Vagina (tissue), 2 donors: ENCODE measurements around the gene EGF.

Experiments
- CTCF ChIP-seq, 3 experiments: fragments of 450-650 bp in 2 of 3; fragments of 200-600 bp in 1 of 3; sonication (generic) in 1 of 3; IDR thresholded peaks; one replicate each; pipeline ENCODE4 v1.5.1; 2017 to 2019; ENCODE audit warnings: antibody characterized with exemption in 3 of 3, mild to moderate bottlenecking in 2 of 3, moderate library complexity in 2 of 3
- POLR2AphosphoS5 ChIP-seq, 2 donors: sonication (generic); formaldehyde crosslinking; IDR thresholded peaks; one replicate each; pipeline ENCODE4 v1.9.0; 2017; ENCODE audit warnings: antibody characterized with exemption in 2 of 2, mild to moderate bottlenecking in 2 of 2, low read depth in 1 of 2; ENCODE audit not compliant: insufficient read depth in 1 of 2

DNA sequence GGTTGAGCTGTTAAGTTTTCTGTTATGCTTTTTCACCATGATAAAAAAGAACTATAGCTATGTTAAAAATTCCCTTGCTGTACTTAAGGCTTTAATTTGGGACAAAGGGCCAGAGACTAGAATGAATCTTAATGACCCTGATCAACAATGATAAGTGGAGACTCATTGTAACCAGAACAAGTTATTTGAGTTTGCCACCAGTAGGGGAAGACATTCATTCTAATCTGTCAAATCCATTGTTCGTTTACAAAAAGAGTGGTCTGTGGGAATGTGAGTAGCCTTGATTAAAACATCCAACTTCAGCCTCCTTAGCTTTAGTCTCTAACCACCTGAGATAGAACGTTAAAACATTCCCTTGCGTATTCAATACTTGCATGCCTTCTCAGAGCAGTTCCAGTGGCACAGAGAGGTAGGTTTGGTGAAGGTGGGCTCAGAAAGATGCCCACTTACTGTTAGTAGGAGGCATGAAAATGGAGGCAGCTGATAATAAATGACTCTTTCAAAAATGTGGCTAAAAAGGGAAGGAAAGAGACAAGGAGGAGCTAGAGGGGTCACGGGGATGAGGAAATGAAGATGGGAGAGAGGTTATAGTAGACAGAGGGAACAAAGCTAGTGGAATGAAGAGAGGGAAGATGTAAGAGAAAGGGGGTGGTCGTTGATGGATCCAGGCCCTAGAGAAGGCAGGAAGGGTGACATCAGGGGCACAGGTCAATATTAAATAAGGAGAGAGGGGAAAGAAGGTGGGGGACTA lies 66.2 kb downstream of the EGF start:
- TF ChIP-seq CTCF (IDR thresholded peaks at IDR 0.05), result no peak
- no peak for TF ChIP-seq POLR2AphosphoS5 (IDR thresholded peaks at IDR 0.05; ENCODE audit: insufficient read depth in 1 of 2, low read depth in 1 of 2)
